HG03097 (cell line): ENCODE measurements around the gene BRF1.
A peak's percentile ranks its signal among the peaks of the same experiment; 100 is the strongest.
"Not testable (repeated sequence)": the region's sequence is repeated elsewhere in the genome, so short reads cannot be mapped to it uniquely, and the experiment has no call there.

ENCODE experiments used
- ATAC-seq: cut with Tn5 transposase; IDR thresholded peaks from one replicate; pipeline ENCODE4 v1.9.1; 2021; ENCODE audit not compliant: unreplicated experiment, low FRiP score

Gene BRF1

GRCh38 chr14:105316577-105316941 lies 15.8 kb upstream of the BRF1 start:
- ATAC-seq: no peak

- no peak for ATAC-seq
Measured at GRCh38 chr14:105315941-105316576, 15.3 kb upstream of the BRF1 start.

GRCh38 chr14:105315211-105315721 lies 14.5 kb upstream of the BRF1 start:
- ATAC-seq: peak; percentile 11

- ATAC-seq: peak; percentile 64
Measured at GRCh38 chr14:105314287-105315200, 13.7 kb upstream of the BRF1 start, which contains the start of gene PACS2. TSS of gene PACS2 (plus strand) at chr14:105314748. CDS start at chr14:105314919, 171 bp downstream.

- ATAC-seq: peak; percentile 5
Measured at GRCh38 chr14:105313381-105314286, 12.8 kb upstream of the BRF1 start.

- no peak for ATAC-seq
Measured at GRCh38 chr14:105312973-105313372, 12.2 kb upstream of the BRF1 start.

- no peak for ATAC-seq
Measured at GRCh38 chr14:105311838-105312237, 11.0 kb upstream of the BRF1 start.

GRCh38 chr14:105309371-105309770 lies 8.6 kb upstream of the BRF1 start:
- ATAC-seq: no peak

GRCh38 chr14:105307052-105307727 lies 6.4 kb upstream of the BRF1 start:
- no peak for ATAC-seq

GRCh38 chr14:105305791-105306190 lies 5.0 kb upstream of the BRF1 start:
- no peak for ATAC-seq

GRCh38 chr14:105305345-105305744 lies 4.5 kb upstream of the BRF1 start:
- no peak for ATAC-seq

- ATAC-seq: no peak
Measured at GRCh38 chr14:105304565-105304964, 3.8 kb upstream of the BRF1 start.

- ATAC-seq: no peak
Measured at GRCh38 chr14:105303949-105304348, 3.1 kb upstream of the BRF1 start.

- not testable (repeated sequence) for ATAC-seq
Measured at GRCh38 chr14:105301915-105302249, 1.1 kb upstream of the BRF1 start.

GRCh38 chr14:105301103-105301914 lies 508 bp upstream of the BRF1 start:
- peak; percentile 61 for ATAC-seq

GRCh38 chr14:105299654-105300541 lies 903 bp downstream of the BRF1 start:
- peak; percentile 20 for ATAC-seq

- not testable (repeated sequence) for ATAC-seq
Measured at GRCh38 chr14:105297311-105297710, 3.5 kb downstream of the BRF1 start.

GRCh38 chr14:105294142-105294597 lies 6.6 kb downstream of the BRF1 start:
- ATAC-seq: peak; percentile 64
